HCT116 (cell line): ENCODE measurements around the gene ARL13B. TPM values are rescaled to one million over a fixed set of nuclear protein-coding genes. Genes with fewer than 3 reads are reported as not detected.

Source experiments
- ATAC-seq: fragments of 200-7000 bp; cut with Tn5 transposase; 2 replicates; pipeline ENCODE4 v1.9.1; 2020; ENCODE audit warnings: mild to moderate bottlenecking, moderate library complexity
- BruUV-seq: library from RNA; stranded (reverse); fragments of 400-500 nt; replicated peaks from 2 replicates; lab custom pipeline; 2021; lab: Mats Ljungman, UMichigan
- CTCF ChIA-PET: fragments of 300-600 bp; sonication (Branson Sonifier 250); formaldehyde crosslinking; loops from one replicate; lab custom pipeline; 2021; ENCODE audit warnings: antibody characterized with exemption; lab: Charles Lee
- POLR2A ChIA-PET: fragments of 300-600, 350-600 bp; sonication (Branson Sonifier 250); formaldehyde crosslinking; loops from one replicate; lab custom pipeline; 2021; ENCODE audit warnings: antibody characterized with exemption; lab: Charles Lee
- RAD21 ChIA-PET, 2 experiments: fragments of 300-600 bp; sonication (Branson Sonifier 250); formaldehyde crosslinking; loops; one replicate each; lab custom pipeline; 2023; ENCODE audit warnings: low total read pairs in 2 of 2; ENCODE audit not compliant: uncharacterized antibody in 2 of 2, unreplicated experiment in 2 of 2, low non-redundant PET in 1 of 2; lab: Charles Lee
- DNase-seq: peaks from one replicate; pipeline ENCODE4 v3.0.0-alpha.2; 2010; ENCODE audit warnings: low read depth, low spot score
- H2AFZ ChIP-seq: fragments of 200-600 bp; shearing (Covaris generic), sonication (generic); 2 replicates; pipeline ENCODE4 v1.6.1; 2017; ENCODE audit warnings: low read depth, mixed run types, mixed read lengths, antibody characterized with exemption, low read length; ENCODE audit not compliant: poor library complexity, severe bottlenecking
- H3K27ac ChIP-seq: 2 replicates; pipeline ENCODE4 v1.5.1; 2012; ENCODE audit warnings: low read depth, low read length
- H3K27me3 ChIP-seq: fragments of 200-600 bp; sonication (generic); 2 replicates; pipeline ENCODE4 v1.6.1; 2016; ENCODE audit warnings: mixed run types, low read length, mixed read lengths; ENCODE audit not compliant: insufficient read depth
- H3K36me3 ChIP-seq, 2 experiments: fragments of 200-500 bp in 1 of 2; fragments of 200-600 bp in 1 of 2; sonication (Bioruptor generic) in 1 of 2; sonication (generic) in 1 of 2; 2 replicates each; pipeline versions ENCODE4 v1.5.1 to v1.6.1; 2014 to 2016; ENCODE audit warnings: low read length in 2 of 2, inconsistent platforms in 1 of 2, mixed read lengths in 1 of 2, mixed run types in 1 of 2; ENCODE audit not compliant: insufficient read depth in 2 of 2, control insufficient read depth in 1 of 2
- H3K4me1 ChIP-seq, 2 experiments: fragments of 200-600 bp in 1 of 2; sonication (generic) in 1 of 2; 2 replicates each; pipeline versions ENCODE4 v1.5.1 to v1.6.1; 2012 to 2017; ENCODE audit warnings: low read length in 2 of 2, inconsistent platforms in 1 of 2, mild to moderate bottlenecking in 1 of 2, mixed read lengths in 1 of 2, mixed run types in 1 of 2, moderate library complexity in 1 of 2; ENCODE audit not compliant: insufficient read depth in 2 of 2, control insufficient read depth in 1 of 2
- H3K4me2 ChIP-seq: fragments of 200-600 bp; sonication (generic); 2 replicates; pipeline ENCODE4 v1.6.1; 2017; ENCODE audit warnings: mixed run types, low read length, mixed read lengths
- H3K4me3 ChIP-seq, 2 experiments: fragments of 200-600 bp in 1 of 2; sonication (generic) in 1 of 2; replicated peaks in 1 of 2; 2 replicates each; pipeline ENCODE4 v1.5.1; 2011 to 2016; ENCODE audit warnings: low read length in 2 of 2, control low read depth in 1 of 2, low read depth in 1 of 2, mild to moderate bottlenecking in 1 of 2, mixed read lengths in 1 of 2, mixed run types in 1 of 2
- H3K79me2 ChIP-seq: fragments of 200-600 bp; sonication (generic); 2 replicates; pipeline ENCODE4 v1.6.1; 2017; ENCODE audit warnings: mild to moderate bottlenecking, mixed run types, low read length, moderate library complexity, mixed read lengths; ENCODE audit not compliant: insufficient read depth
- H3K9ac ChIP-seq: fragments of 200-600 bp; sonication (generic); 2 replicates; pipeline ENCODE4 v1.6.1; 2016; ENCODE audit warnings: low read length, mixed read lengths
- H3K9me2 ChIP-seq: fragments of 200-600 bp; sonication (generic), shearing (Covaris generic); 2 replicates; pipeline ENCODE4 v1.6.1; 2017; ENCODE audit warnings: mixed run types, mild to moderate bottlenecking, moderate library complexity; ENCODE audit not compliant: insufficient read depth
- H3K9me3 ChIP-seq, 2 experiments: fragments of 200-500 bp in 1 of 2; fragments of 200-600 bp in 1 of 2; sonication (Bioruptor generic) in 1 of 2; sonication (generic) in 1 of 2; 2 replicates each; pipeline ENCODE4 v1.6.1; 2014 to 2017; ENCODE audit warnings: low read length in 2 of 2, mixed read lengths in 2 of 2, inconsistent platforms in 1 of 2, low read depth in 1 of 2, mild to moderate bottlenecking in 1 of 2, mixed run types in 1 of 2, moderate library complexity in 1 of 2; ENCODE audit not compliant: control insufficient read depth in 1 of 2, insufficient read depth in 1 of 2
- H4K20me1 ChIP-seq: fragments of 200-600 bp; sonication (generic), shearing (Covaris generic); 2 replicates; pipeline ENCODE4 v1.6.1; 2017; ENCODE audit warnings: mixed run types, mild to moderate bottlenecking, moderate library complexity; ENCODE audit not compliant: insufficient read depth
- CBX3 ChIP-seq: IDR thresholded peaks from 2 replicates; pipeline ENCODE4 v1.6.1; 2012; ENCODE audit warnings: low read depth
- EGR1 ChIP-seq: IDR thresholded peaks from 2 replicates; pipeline ENCODE4 v1.6.1; 2012; ENCODE audit warnings: low read depth
- ELF1 ChIP-seq: IDR thresholded peaks from 2 replicates; pipeline ENCODE4 v1.6.1; 2012; ENCODE audit warnings: low read depth, borderline replicate concordance
- EZH2 ChIP-seq: fragments of 200-600 bp; sonication (generic); IDR thresholded peaks from 2 replicates; pipeline ENCODE4 v1.6.1; 2017; ENCODE audit warnings: antibody characterized with exemption, mixed run types
- EZH2phosphoT487 ChIP-seq: fragments of 200-600 bp; IDR thresholded peaks from 2 replicates; pipeline ENCODE4 v1.6.1; 2018; ENCODE audit warnings: antibody characterized with exemption, borderline replicate concordance
- FOSL1 ChIP-seq: IDR thresholded peaks from 2 replicates; pipeline ENCODE4 v1.6.1; 2012; ENCODE audit warnings: low read depth
- MAX ChIP-seq: IDR thresholded peaks from 2 replicates; pipeline ENCODE4 v1.6.1; 2012
- POLR2A ChIP-seq: IDR thresholded peaks from 2 replicates; pipeline ENCODE4 v1.7.0; 2011; ENCODE audit warnings: borderline replicate concordance; ENCODE audit not compliant: insufficient read depth, insufficient read length; ENCODE audit errors: extremely low read depth
- RAD21 ChIP-seq: IDR thresholded peaks from 2 replicates; pipeline ENCODE4 v1.6.1; 2012; ENCODE audit warnings: low read depth, mild to moderate bottlenecking
- REST ChIP-seq: IDR thresholded peaks from 2 replicates; pipeline ENCODE4 v1.6.1; 2012; ENCODE audit warnings: low read depth
- SRF ChIP-seq: IDR thresholded peaks from 2 replicates; pipeline ENCODE4 v1.6.1; 2012; ENCODE audit warnings: low read depth
- YY1 ChIP-seq: IDR thresholded peaks from 2 replicates; pipeline ENCODE4 v1.6.1; 2011; ENCODE audit warnings: low read length, low read depth, moderate library complexity, mild to moderate bottlenecking; ENCODE audit not compliant: insufficient replicate concordance; ENCODE audit errors: extremely low read depth
- ZNF274 ChIP-seq: fragments of 200-500 bp; sonication (Bioruptor generic); IDR thresholded peaks from 2 replicates; pipeline ENCODE4 v1.6.1; 2014; ENCODE audit warnings: mild to moderate bottlenecking, low read depth, low read length, inconsistent platforms
- intact Hi-C: fragments of 100-400 bp; cut with micrococcal nuclease; formaldehyde crosslinking; loops from 2 replicates; pipeline ENCODE4 v1.10.0; 2022
- total RNA-seq: library from RNA; stranded (reverse); gene quantifications from one replicate; pipeline ENCODE4 v1.2.1, GENCODE V29; 2021; ENCODE audit not compliant: unreplicated experiment
- TF ChIP-seq, protein P1 (sequence below): IDR thresholded peaks from 2 replicates; pipeline ENCODE4 v1.6.1; 2012
- TF ChIP-seq, protein P2 (sequence below): IDR thresholded peaks from 2 replicates; pipeline ENCODE4 v1.6.1; 2011; ENCODE audit warnings: mild to moderate bottlenecking, low read length, moderate library complexity; ENCODE audit not compliant: insufficient replicate concordance; ENCODE audit errors: extremely low read depth

Gene ARL13B
- total RNA-seq, 1 experiment from 2014 or later, result 8.2 TPM

- DNase-seq, result no peak
- H3K4me2 ChIP-seq, result no peak overlapping the region
- CTCF ChIA-PET, result interaction anchor here (1.5 kb wide), 1 partner anchor 81 kb away, joined by 5 read pairs; no protein-coding TSS in a partner anchor
- H3K4me3 ChIP-seq, result no peak overlapping the region
- H3K9ac ChIP-seq, result no peak overlapping the region
- no peaks in the 10 kb centered on the region for H3K9me3 ChIP-seq
- H2AFZ ChIP-seq, result no peak overlapping the region
- no peaks in the 10 kb centered on the region for H3K4me1 ChIP-seq
- H3K79me2 ChIP-seq, result peaks cover 9% of the 10 kb centered on the region; the same call in 1 of the 2 replicates
- no peaks in the 10 kb centered on the region for H3K36me3 ChIP-seq
- H3K9me2 ChIP-seq, result no peaks in the 10 kb centered on the region
- no peak overlapping the region for H3K27ac ChIP-seq
- POLR2A ChIA-PET, result no interaction called here
- RAD21 ChIA-PET, result no interaction called here
- no peaks in the 10 kb centered on the region for H4K20me1 ChIP-seq
- no peak for TF ChIP-seq EZH2
- TF ChIP-seq FOSL1, result no peak
- TF ChIP-seq RAD21, result no peak
- no peak for TF ChIP-seq SRF
- no peak for TF ChIP-seq ELF1
- TF ChIP-seq MAX, result no peak
- no peak for TF ChIP-seq ZNF274
- no peak for TF ChIP-seq POLR2A
- no peak for TF ChIP-seq EZH2phosphoT487
- TF ChIP-seq, protein P1, sequence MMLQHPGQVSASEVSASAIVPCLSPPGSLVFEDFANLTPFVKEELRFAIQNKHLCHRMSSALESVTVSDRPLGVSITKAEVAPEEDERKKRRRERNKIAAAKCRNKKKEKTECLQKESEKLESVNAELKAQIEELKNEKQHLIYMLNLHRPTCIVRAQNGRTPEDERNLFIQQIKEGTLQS, result no peak
- TF ChIP-seq REST, result no peak
- TF ChIP-seq EGR1, result no peak
- TF ChIP-seq YY1, result no peak
- no peak for TF ChIP-seq CBX3
- TF ChIP-seq, protein P2, sequence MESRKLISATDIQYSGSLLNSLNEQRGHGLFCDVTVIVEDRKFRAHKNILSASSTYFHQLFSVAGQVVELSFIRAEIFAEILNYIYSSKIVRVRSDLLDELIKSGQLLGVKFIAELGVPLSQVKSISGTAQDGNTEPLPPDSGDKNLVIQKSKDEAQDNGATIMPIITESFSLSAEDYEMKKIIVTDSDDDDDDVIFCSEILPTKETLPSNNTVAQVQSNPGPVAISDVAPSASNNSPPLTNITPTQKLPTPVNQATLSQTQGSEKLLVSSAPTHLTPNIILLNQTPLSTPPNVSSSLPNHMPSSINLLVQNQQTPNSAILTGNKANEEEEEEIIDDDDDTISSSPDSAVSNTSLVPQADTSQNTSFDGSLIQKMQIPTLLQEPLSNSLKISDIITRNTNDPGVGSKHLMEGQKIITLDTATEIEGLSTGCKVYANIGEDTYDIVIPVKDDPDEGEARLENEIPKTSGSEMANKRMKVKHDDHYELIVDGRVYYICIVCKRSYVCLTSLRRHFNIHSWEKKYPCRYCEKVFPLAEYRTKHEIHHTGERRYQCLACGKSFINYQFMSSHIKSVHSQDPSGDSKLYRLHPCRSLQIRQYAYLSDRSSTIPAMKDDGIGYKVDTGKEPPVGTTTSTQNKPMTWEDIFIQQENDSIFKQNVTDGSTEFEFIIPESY, result no peak
- H3K27me3 ChIP-seq, result no peaks in the 10 kb centered on the region
- BruUV-seq, result no TSS peak
- intact Hi-C loops, result no loop called here
- no peak for ATAC-seq
Measured at GRCh38 chr3:93988764-93989163, 8.8 kb downstream of the ARL13B start.
